Endometrium (tissue), 2 donors: ENCODE measurements around the gene ADPRHL1.
"Not testable (repeated sequence)": the region's sequence is repeated elsewhere in the genome, so short reads cannot be mapped to it uniquely, and the experiment has no call there.

Experiments used
- FAIRE-seq: peaks from 2 replicates; lab custom pipeline; 2012; peaks lifted over from hg19 to GRCh38; lab: Jason Lieb, UNC
- donor health status: control.
- donor health status: control.

The ADPRHL1 gene

GRCh38 chr13:113401452-113402415, 51.6 kb downstream of the ADPRHL1 start:
- no peak for FAIRE-seq

- no peak for FAIRE-seq
These were observed 52.5 kb downstream of the ADPRHL1 start for GRCh38 chr13:113400621-113401451.

GRCh38 chr13:113399755-113400149, 53.5 kb downstream of the ADPRHL1 start:
- no peak for FAIRE-seq

- no peak for FAIRE-seq
These were observed 54.1 kb downstream of the ADPRHL1 start for GRCh38 chr13:113398963-113399754.

- no peak for FAIRE-seq
These were observed 55.5 kb downstream of the ADPRHL1 start for GRCh38 chr13:113397608-113398425.

- no peak for FAIRE-seq
These were observed 59.0 kb downstream of the ADPRHL1 start for GRCh38 chr13:113394339-113394640.

- no peak for FAIRE-seq
These were observed 59.5 kb downstream of the ADPRHL1 start for GRCh38 chr13:113393563-113394338.

GRCh38 chr13:113393226-113393562, 60.1 kb downstream of the ADPRHL1 start:
- FAIRE-seq, result no peak

GRCh38 chr13:113390874-113391497, 62.3 kb downstream of the ADPRHL1 start:
- no peak for FAIRE-seq

GRCh38 chr13:113389586-113389985, 63.7 kb downstream of the ADPRHL1 start:
- not testable (repeated sequence) for FAIRE-seq

- no peak for FAIRE-seq
These were observed 65.9 kb downstream of the ADPRHL1 start for GRCh38 chr13:113387396-113387795.

- FAIRE-seq, result no peak
These were observed 70.2 kb downstream of the ADPRHL1 start for GRCh38 chr13:113383089-113383488.

- not testable (repeated sequence) for FAIRE-seq
These were observed 70.7 kb downstream of the ADPRHL1 start for GRCh38 chr13:113382542-113382941.

- FAIRE-seq, result no peak
These were observed 74.5 kb downstream of the ADPRHL1 start for GRCh38 chr13:113378825-113379224.

- FAIRE-seq, result no peak
These were observed 78.6 kb downstream of the ADPRHL1 start for GRCh38 chr13:113374511-113375175.

GRCh38 chr13:113373811-113374485, 79.3 kb downstream of the ADPRHL1 start:
- no peak for FAIRE-seq

- not testable (repeated sequence) for FAIRE-seq
These were observed 81.6 kb downstream of the ADPRHL1 start for GRCh38 chr13:113371701-113372100.

GRCh38 chr13:113371061-113371460, 82.2 kb downstream of the ADPRHL1 start:
- no peak for FAIRE-seq

GRCh38 chr13:113369881-113370280, 83.4 kb downstream of the ADPRHL1 start:
- FAIRE-seq, result no peak
